Hematopoietic multipotent progenitor cell treated with erythropoietin and hydrocortisone succinate and interleukin-3 and kit ligand, for 8 days (in vitro differentiated cells): Measurements from ENCODE around the gene NUP85.
"Not testable (repeated sequence)": the region's sequence is repeated elsewhere in the genome, so short reads cannot be mapped to it uniquely, and the experiment has no call there.

Source experiments
- DNase-seq: peaks from one replicate; pipeline ENCODE4 v3.0.0-alpha.2; 2015

The NUP85 gene

DNA sequence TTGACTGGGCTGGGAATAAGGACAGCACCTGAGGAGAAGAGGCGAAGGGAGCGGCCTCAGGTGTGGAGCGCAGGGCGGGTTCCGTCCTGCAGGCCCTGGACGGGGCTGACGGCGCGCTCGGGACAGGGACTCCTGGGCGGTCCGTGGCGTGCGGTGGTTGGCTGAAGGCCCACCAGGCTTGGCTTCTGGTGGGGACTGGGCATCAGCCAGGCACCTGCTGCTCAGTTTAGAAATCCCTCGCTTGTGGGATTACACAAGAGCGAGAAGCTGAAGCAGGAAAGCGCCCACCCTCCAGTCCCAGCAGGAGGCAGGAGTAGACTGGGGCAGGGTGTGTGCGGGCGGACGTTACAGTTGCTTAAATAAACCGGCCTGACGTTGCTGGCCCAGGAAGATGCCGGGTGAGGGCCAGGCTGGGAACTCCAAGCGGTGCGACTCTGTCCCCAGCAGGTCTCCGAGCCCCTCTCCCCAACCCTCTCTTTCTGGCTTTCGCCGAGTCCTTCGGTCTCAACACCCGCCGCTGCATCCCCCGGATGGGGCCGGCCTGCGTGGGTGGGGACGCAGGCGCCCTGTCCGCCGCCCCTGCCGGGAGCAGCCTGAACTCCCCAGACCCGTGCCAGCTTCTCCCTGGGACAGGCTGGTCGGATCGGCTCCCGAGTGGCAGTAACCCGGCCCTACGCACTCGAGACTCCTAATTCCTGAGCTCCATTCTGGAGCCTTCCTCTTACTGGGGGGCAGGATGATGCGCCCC lies 64.9 kb downstream of the NUP85 start:
- peak; percentile 74 for DNase-seq

DNA sequence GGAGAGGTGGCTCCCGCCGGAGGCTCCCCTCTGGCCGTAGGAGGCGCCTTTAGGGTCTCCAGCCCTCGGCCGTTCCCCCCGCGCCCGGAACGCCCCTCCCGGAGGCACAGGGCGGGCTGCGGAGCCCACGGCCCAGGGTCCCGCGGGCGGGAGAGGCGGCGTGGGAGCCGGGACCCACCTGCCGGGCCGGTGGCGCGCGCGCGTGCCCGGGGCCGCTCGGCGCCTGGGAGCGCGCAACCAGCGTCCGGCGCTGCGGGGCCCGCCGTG lies 65.4 kb downstream of the NUP85 start, which contains the start of gene MIF4GD:
Gene MIF4GD, minus strand, starts transcription at position 266 of the 267 bp plus-strand sequence. CDS start 1,036 bp downstream, outside the sequence.
- no peak for DNase-seq

DNA sequence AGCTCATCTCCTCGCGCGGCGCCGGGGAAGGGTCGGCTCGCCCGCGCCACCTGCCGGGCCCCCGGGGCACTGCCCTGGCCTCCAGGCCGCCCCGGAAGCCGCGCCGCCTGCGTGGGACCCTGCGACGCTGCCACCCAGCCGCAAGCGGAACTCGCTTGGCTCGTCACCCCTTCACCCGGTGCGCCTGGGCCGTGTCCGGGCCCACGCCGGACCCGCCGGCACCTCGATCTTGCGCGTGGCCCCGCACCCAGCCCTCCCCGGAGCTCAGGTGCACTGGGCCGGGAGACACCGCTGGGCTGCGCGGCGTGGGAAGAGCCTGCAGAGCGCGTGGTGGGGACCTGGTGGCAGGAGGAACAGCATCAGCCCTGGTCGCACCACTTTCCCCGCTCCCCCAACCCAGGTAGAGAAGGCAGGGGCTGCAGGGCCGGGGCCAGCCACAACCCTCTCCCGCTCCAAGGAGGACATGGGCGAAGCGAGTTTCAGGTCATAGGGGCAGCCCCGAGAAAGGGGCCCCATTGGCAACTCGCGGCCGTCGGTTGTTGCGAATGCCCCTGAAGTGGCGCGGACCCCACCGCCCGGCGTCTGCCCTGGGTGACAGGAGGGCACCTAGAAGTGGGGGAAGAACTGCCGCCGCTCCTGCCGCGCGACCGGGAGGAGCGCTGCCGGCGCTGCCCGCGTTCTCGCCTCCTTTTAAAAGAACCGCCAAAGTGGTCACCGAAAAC lies 65.9 kb downstream of the NUP85 start:
- peak; percentile 82 for DNase-seq

DNA sequence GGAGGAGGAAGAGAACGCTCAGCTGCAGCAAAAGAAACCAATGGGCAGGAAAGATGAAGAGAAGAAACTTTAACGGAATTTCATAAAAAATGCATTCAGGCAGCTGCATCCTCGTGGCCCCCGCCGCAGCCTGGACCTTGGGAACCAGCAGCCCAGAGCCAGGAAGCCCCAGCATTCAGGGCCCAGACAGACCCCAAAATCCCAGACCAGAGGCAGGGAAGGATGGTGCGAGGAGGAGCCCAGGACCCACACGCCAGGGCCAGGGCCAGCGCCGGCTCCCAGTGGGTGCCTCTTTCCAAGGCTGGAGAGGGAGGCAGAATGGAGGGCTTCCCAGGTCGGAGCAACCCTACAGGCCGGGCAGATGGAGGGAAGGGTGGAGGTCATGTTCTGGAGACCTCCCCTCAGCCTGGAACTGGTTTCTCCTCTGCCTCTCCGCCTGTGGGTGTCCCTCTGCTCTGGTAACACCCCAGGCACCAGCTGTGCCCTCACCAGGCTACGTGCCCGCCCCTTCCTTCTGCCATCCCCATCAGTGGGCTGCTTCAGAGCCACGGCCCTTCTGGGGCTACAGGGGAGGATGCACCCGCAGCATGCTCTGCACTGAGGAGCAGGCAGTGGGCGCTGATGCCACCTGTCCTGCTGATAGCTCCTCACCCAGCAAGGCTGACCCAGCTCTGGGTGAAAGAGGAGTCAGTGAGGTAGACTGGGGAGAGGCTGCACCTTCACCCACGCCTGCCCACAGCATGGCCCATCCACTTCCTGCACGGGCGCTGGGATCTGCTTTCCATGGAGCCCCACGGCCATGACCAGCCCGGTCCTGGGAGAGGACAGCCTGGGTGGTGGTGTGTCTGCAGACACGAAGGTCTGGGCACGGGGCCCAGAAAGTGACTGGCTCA lies 66.7 kb downstream of the NUP85 start:
- peak; percentile 36 for DNase-seq

DNA sequence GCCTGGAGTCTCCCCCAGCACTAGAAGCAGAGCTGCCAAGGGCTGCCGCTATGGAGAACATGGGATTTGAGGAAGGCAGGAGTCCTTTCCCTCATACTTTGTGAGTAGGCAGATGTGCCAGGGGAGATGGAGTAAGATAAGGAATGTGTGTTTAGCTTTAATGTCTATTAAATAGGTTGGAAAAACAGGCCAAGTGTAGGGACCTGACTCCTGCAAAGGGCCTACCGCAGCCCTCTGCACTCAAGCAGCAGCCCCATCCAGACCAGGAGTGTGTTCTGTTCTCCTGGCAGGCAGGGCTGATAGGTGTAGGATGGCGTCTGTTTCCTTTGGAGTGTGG lies 67.3 kb downstream of the NUP85 start:
- DNase-seq = no peak

DNA sequence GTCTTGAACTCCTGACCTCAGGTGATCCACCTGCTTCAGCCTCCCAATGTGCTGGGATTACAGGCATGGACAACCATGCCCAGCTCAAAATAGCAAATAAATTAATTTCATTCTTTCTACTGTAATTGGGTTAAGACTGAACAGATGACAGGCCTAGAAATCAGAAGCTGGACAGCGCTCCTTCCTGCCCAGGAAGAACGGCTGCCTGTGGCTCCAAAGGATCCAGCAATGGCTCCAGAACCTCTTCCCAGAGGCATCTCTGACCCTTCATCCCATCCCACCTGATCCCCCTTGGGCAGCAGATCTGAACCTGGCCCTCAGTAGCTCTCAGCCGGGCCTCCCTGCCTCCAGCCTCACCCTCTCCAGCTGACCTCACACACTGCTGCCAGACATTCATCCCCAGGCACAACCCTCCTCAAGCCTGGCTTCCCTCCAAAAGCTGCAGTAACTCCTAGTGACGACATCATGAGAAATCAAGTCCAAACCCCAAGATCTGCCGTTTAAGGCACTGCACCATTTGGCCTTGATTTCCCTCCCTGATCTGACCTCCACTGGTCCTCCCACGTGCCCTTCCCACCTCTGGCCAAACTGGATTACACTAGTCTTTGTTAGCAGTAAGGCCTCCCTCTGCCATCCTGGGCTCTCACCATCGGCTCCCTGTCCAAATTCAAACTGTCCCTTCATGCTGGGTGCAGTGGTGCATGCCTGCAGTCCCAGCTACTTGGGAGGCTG lies 68.7 kb downstream of the NUP85 start:
- peak; percentile 56 for DNase-seq

DNA sequence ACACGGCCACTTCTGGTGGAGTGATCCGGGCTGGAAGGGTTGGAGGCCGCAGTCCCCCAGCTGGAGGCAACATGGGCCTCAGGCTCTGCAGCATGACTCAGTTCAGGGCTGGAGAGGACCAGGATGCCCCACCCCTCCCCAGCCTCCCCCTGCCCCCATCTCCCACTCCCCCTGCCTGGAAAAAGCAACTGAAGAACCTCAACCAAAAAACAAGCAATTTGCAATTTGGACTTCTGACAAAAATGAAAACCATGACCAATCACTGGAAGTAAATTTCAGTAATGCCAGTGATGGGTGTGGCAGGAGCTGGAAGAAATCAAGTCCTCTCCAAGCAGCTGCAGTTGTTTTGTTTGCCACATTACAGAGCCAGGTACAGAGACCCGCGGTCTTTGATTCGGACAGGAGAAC lies 72.2 kb downstream of the NUP85 start:
- no peak for DNase-seq

DNA sequence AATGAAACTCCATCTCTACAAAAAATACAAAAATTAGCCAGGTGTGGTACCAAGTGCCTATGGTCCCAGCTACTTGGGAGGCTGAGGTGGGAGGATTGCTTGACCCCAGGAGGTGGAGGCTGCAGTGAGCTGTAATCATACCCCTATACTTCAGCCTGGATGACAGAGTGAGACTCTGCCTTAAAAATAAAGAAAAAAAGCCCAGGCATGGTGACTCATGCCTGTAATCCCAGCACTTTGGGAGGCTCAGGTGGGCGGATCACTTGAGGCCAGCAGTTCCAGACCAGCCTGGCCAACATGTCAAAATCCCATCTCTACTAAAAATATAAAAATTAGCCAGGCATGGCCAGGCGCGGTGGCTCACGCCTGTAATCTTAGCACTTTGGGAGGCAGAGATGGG lies 74.7 kb downstream of the NUP85 start:
- not testable (repeated sequence) for DNase-seq

DNA sequence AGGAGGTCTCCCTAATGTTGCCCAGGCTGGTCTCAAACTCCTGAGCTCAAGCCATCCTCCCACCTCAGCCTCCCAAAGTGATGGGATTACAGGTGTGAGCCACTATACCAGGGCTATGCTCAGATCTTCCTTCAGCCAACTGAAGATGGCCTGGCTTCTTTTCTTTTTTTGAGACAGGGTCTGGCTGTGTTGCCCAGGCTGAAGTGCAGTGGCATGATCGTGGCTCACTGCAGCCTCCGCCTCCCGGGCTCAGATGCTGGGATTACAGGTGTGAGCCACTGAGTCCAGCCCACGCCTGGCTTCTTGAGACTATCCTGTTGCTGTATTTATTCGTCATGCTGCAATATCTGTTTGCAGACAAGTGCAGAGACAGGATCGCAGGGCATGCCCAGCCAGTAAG lies 79.6 kb downstream of the NUP85 start:
- DNase-seq = no peak
